Gastrocnemius medialis (tissue), 4 donors: Measurements from ENCODE around the gene MARK3.

Experiments used
- CTCF ChIP-seq, 5 experiments: fragments of 450-650 bp in 3 of 5; fragments of 200-600 bp in 2 of 5; sonication (generic) in 2 of 5; IDR thresholded peaks in 4 of 5; conservative IDR thresholded peaks in 1 of 5; 1 replicate in 4 of 5; 2 replicates in 1 of 5; pipeline ENCODE4 v1.5.1; 2016 to 2019; ENCODE audit warnings: antibody characterized with exemption in 5 of 5, mild to moderate bottlenecking in 3 of 5, moderate library complexity in 3 of 5
- POLR2A ChIP-seq, 2 donors: fragments of 450-650 bp; IDR thresholded peaks; one replicate each; pipeline ENCODE4 v1.6.1; 2017; ENCODE audit warnings: antibody characterized with exemption in 2 of 2, mild to moderate bottlenecking in 2 of 2, moderate library complexity in 2 of 2

- no peak for TF ChIP-seq CTCF (IDR thresholded peaks at IDR 0.05 in 4 of 5, conservative IDR thresholded peaks at IDR 0.05 in 1 of 5)
- no peak for TF ChIP-seq POLR2A (IDR thresholded peaks at IDR 0.05)
These were observed 17.5 kb downstream of the MARK3 start for GRCh38 chr14:103402695-103403094.
